Thyroid gland (tissue), 4 donors: ENCODE measurements around the gene SLAMF6.

ENCODE experiments used
- CTCF ChIP-seq, 6 experiments: fragments of 200-600 bp in 3 of 6; fragments of 450-650 bp in 3 of 6; sonication (generic) in 3 of 6; IDR thresholded peaks; one replicate each; pipeline ENCODE4 v1.5.1; 2016 to 2019; ENCODE audit warnings: antibody characterized with exemption in 6 of 6, mild to moderate bottlenecking in 2 of 6, inconsistent platforms in 1 of 6, moderate library complexity in 1 of 6
- POLR2A ChIP-seq, 2 donors: fragments of 450-650 bp; IDR thresholded peaks; one replicate each; pipeline ENCODE4 v1.6.1; 2017; ENCODE audit warnings: antibody characterized with exemption in 2 of 2, mild to moderate bottlenecking in 2 of 2, moderate library complexity in 1 of 2

DNA sequence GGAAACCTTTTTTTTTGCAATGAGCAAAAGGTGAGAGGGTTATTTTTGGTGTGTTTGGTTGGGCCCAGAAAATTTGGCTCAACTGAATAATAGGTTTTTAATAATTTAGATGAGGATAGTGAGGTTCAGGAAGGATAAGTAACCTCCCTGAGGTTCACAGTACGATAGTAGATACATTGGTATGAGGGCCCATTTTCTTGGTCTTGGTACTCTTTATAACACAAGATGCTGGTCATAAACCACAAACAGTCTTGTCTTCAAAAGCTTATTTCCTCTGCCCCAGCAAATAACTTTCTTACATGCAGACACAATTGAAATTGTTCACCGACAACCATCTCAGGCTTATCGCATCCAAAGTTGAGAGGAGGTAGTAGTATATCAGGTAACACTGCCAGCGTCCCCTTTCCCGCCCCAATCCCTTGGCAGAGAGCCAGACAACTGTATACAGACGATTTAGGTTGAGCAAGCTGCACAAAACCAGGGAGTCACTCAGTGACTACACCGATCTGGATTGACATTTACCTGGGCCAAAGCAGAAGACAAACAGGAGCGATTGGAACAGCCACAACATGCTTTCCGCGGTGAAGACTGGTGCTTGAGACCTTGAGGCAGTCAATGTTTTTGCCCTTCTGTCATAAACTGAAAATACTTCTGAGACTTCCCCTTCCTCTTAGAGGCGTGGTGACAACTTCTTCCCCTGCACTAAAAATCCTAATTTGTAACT, at the start of gene SLAMF6:
- TF ChIP-seq CTCF (IDR thresholded peaks at IDR 0.05) = no peak
- TF ChIP-seq POLR2A (IDR thresholded peaks at IDR 0.05) = no peak
